ENCODE data around the gene TMEM204.

Gene TMEM204

GRCh38 chr16:1539720-1540555 is 6.5 kb downstream of the TMEM204 start:
- FAIRE-seq = no peak

GRCh38 chr16:1540556-1540855 is 7.0 kb downstream of the TMEM204 start:
- FAIRE-seq = no peak

GRCh38 chr16:1541293-1542165 is 8.1 kb downstream of the TMEM204 start:
- FAIRE-seq = no peak

- no peak for FAIRE-seq
These were observed 8.7 kb downstream of the TMEM204 start for GRCh38 chr16:1542166-1542500.

- no peak for FAIRE-seq
These were observed 9.1 kb downstream of the TMEM204 start for GRCh38 chr16:1542533-1542932.

GRCh38 chr16:1543085-1543896 is 9.8 kb downstream of the TMEM204 start:
- FAIRE-seq = no peak

GRCh38 chr16:1545044-1546040 is 11.9 kb downstream of the TMEM204 start:
- no peak for FAIRE-seq

- no peak for FAIRE-seq
These were observed 13.0 kb downstream of the TMEM204 start for GRCh38 chr16:1546430-1546829.

- FAIRE-seq = no peak
These were observed 14.8 kb downstream of the TMEM204 start for GRCh38 chr16:1548233-1548632.

- no peak for FAIRE-seq
These were observed 15.3 kb downstream of the TMEM204 start for GRCh38 chr16:1548727-1549126.

GRCh38 chr16:1550069-1550468 is 16.6 kb downstream of the TMEM204 start:
- no peak for FAIRE-seq

GRCh38 chr16:1550696-1551095 is 17.2 kb downstream of the TMEM204 start:
- FAIRE-seq = no peak

GRCh38 chr16:1551166-1551565 is 17.7 kb downstream of the TMEM204 start:
- no peak for FAIRE-seq

- FAIRE-seq = no peak
These were observed 18.7 kb downstream of the TMEM204 start for GRCh38 chr16:1552129-1552528.

GRCh38 chr16:1553946-1554825 is 20.7 kb downstream of the TMEM204 start:
- FAIRE-seq = no peak

GRCh38 chr16:1554826-1555445 is 21.5 kb downstream of the TMEM204 start:
- FAIRE-seq = no peak

GRCh38 chr16:1556254-1556653 is 22.8 kb downstream of the TMEM204 start:
- no peak for FAIRE-seq

GRCh38 chr16:1557074-1557473 is 23.6 kb downstream of the TMEM204 start:
- no peak for FAIRE-seq

- no peak for FAIRE-seq
These were observed 24.1 kb downstream of the TMEM204 start for GRCh38 chr16:1557576-1557975.

- FAIRE-seq = no peak
These were observed 26.0 kb downstream of the TMEM204 start for GRCh38 chr16:1559446-1559975.

All from islet of Langerhans (tissue), 1 donor.